CMK (cell line): ENCODE data around the gene SALL4.
"Not testable (repeated sequence)": the region's sequence is repeated elsewhere in the genome, so short reads cannot be mapped to it uniquely, and the experiment has no call there.

Experiments
- DNase-seq: peaks from one replicate; pipeline ENCODE4 v3.0.0-alpha.2; 2010; ENCODE audit warnings: low read depth

SALL4 gene

DNA sequence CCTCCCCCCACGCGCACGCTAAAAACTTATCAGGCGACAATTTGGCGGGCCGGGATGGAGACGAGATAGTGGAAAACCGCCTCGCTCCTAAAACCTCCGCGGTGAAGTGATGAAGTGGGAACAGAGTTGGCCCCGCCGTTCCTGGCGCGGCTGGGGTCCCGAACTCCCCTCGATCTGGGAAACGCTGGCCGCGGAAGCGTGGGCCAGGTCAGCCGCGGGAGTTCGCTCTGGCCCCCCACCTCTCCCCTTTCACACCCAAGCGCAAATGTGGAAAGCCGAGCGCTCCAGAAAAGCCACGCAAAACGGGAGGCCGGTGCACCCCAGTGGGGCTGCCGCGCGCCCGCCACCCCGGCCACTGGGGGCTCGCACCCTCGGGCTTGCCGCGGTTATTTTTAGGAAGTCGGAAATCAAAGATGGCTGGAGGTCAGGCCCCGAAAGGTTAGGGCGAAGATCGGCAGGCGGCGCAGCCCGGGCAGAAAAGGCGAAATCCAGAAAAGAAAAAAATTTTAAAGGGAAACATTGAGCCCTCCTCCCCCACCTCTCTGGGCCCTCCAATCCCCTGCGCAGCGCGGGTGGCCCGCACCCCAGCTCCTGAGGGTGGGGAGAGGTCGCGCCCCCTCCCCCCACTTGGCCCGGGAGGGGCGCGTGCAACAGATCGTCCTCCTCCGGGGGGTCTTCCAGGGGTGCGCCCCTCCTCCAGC, 1.0 kb downstream of the SALL4 start:
- no peak for DNase-seq

DNA sequence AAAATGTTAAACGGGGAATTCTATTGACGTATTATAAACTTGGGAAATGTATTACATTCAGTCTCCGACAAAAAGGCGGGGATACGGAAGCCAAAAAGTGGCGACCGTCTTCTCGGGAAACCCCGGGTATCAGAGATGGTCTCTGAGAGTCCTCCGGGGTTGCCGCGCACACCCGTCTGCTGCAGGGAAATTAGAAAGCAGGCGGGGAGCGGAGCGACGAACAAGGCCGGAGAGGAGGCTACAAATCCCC, 1.5 kb downstream of the SALL4 start:
- DNase-seq = no peak

DNA sequence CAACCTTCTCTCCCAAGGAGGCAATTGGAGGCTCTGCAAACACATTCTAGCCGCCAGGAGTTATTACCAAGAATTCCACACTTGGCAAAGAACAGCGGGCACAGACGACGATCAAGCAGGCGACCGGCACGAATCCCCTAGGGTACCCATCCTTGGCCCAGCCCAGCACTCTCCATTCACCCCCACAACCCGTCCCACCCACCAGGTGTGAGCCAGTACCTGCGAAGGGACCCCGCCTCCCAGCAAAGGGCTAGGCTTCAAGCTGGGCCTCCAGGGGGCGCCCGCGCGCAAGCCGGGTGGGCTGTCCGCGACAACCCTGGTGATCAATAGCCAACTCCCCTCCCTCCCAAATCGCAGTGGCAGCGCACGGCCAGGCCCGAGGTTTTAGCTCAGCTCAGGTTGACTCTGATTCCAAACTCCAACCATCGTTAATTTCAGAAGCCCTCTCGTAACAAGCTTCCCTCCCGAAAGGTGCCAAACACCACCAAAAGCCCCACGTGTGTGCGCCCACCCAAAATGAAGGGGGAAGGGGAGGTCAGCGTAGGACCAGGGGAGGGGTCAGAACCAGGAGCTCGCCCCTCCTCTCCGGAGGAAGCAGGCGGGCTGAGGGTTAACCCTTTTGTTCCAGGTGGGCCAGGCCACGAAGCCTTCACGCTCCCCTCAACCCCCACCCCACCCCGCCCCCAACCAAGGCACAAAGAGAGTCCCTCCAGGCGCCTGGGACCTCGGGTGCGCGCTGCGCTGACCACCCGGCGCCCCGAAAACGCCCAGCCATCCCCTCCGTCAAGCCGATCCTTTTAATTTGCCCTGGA, 2.1 kb downstream of the SALL4 start:
- DNase-seq = no peak

DNA sequence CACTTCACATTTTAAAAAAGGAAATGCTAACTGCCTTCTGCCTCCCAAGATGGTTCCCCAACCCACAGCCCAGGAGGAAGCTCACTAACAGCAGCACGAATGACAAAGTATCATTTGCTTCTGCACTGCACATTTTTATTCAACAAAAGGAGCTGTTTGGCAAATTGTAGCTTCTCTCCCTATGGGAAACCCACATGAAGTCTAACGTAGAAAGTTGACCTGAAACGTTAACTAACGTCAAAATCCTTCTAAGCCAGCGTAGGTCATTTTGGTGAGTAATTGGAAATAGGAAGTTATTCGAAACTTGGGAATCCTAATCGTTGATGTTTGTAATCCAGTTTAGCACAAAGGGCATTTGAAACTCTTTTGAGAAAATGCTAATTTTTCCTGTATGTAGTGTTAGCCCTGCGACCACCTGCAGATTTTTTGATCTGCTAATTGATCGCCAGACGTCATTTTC, 2.9 kb downstream of the SALL4 start:
- DNase-seq = no peak

DNA sequence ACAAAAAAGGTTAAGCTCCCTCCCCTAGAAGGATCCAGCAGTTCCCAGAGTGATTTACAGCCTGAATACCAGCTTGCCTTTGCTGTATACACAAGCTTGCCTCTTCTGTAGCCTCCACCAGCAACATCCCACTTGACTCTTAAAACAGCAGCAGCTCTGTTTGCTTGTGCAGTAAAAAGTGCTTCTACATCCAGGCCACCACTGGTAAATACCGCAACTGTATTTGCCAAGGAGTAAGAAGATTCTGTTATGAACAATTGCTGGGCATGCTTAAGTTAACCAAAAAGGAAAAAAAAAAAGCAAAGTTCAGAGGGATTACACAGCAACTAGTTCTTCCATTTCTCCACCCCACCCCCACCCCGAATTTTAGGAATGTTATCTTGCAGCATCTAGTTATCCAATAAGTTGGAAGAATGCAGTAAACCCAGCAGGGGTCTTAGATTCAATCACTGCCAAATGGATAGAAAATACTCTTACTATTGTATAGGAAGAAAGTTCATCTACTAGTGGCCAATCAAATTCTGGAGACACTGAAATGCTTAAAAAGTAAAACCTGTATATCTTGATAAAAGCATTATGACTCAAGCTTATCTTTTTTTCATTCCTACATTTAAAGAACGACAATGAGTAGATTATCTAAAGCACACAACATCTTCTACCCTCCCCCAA, 4.8 kb downstream of the SALL4 start:
- DNase-seq = no peak

DNA sequence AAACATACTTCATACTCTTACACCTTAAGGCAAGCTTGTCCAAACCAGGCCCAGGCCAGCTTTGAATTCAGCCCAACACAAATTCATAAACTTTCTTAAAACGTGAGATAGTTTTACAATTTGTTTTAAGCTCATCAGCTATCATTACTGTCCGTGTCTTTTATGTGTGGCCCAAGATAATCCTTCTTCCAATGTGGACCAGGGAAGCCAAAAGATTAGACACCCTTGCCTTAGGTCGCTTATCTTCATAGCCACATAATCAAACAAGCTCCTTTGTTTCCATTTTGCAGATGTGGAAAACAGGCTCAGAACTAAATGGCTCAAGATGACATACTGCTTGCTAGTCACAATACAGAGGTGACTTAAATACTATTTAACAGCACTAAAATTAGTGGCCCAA, 6.0 kb downstream of the SALL4 start:
- DNase-seq = no peak

DNA sequence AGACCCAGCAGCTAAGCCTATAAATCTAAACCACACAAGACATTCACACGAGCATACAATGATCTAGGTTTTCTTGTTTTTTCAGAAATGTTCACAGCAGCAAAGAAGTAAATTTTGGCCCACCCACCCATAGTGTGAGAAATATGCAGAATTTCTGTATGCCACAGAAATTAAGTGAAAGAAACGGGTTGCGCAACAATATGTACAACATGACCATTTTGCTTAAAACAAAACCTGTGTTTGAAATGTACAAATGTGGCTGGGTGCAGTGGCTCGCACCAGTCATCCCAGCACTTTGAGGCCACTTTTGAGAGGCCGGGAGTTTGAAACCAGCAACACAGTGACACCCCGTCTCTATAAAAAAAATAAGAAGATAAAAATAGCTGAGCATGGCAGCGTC, 9.4 kb downstream of the SALL4 start:
- no peak for DNase-seq

DNA sequence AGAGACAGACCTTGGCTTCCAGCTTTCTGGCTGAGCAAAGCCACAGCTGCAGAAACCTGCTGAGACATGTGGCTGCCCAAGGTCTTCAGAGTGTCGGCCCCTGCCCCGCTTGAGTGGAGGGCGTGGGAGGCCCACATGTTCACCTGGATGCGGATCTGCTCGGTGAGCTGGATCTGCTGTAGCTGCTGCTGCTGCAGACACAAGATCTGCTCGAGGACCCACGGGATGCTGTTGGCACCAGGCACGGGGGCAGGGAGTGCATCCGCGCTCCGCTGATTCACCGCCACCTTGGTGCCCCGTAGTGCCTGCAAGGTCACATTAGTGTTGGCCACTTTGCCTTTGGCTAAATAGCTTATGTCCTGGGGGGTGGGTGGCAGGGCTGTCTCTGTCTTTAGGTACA, 10.7 kb downstream of the SALL4 start:
- no peak for DNase-seq

DNA sequence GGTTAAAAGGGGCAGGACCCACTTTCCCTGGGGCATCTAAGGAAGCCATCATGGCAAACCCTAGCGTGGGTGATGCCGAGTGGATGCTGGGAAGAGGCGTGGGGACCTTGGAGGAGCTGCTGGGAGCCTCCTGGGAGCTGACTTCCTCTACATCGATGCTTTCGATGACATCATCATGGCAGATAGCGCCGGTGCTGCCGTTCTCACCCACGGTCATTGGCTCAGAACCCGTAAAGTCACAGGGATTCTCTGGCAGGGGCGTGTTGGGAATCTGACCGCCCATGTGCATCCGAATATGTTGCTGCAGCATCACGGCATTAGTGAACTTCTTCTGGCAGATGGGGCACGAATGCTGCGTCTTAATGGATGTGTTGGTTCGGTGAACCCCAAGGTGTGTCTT, 12.1 kb downstream of the SALL4 start:
- no peak for DNase-seq

DNA sequence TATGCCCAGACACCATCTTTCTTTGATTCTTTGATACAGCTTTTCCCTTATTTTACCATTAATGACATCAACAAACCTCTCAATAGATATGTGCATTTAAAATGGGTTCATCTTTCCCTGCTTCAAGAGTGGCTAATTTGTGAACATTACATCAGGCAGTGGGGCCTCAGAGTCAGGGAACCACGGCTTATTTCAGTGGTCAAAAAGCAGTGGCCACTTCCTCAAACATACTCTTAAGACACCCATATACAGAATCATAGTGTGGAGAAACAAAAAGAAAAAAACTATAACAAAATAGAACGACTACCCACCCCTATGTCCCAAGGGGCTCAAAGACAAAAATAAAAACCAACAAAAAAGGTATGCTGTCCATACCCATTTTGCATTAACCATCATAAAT, 12.9 kb downstream of the SALL4 start:
- no peak for DNase-seq

DNA sequence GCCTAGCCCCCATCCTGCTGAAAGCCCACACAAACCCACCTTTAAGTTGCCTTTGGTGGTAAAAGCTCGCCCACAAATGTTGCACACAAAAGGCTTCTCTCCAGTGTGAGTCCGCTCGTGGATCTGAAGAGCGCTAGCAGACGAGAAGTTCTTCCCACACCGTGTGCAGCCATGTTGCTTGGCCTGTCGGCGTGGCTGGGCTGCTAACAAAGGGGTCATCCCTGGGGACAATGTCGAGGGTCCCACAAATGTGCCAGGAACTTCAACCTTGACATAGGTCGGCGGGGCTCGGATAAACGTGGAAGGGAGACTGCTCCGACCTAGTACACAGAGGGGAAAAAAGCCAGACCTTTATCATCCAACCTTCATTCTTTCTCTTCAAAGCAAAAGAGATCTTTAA, 13.5 kb downstream of the SALL4 start:
- DNase-seq = no peak

DNA sequence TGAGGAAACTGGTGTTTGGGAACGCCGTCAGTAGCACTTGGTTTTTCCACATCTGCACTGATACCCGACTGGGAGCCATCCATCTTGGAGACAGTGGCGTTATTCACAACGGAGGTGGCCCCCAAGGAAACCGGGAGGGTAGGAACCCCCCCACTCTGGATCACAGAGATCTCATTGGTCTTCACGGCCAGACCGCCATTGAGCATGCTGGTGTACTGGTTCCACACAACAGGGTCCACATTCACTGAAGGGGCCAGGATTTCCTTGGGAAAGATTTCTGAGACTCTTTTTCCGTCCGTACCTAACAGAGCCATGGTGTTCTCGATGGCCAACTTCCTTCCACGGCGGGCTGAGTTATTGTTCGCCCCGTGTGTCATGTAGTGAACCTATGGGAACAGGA, 18.0 kb downstream of the SALL4 start:
- no peak for DNase-seq

DNA sequence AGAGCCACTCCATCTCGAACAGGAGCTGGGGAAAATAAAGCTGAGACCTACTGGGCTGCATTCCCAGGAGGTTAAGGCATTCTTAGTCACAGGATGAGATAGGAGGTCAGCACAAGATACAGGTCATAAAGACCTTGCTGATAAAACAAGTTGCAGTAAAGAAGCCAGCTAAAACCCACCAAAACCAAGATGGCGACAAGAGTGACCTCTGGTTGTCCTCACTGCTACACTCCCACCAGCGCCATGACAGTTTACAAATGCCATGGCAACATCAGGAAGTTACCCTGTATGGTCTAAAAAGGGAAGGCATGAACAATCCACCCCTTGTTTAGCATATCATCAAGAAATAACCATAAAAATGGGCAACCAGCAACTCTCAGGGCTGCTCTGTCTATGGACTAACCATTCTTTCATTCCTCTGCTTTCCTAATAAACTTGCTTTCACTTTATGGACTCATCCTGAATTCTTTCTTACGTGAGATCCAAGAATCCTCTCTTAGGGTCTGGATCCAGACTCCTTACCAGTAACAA, 24.0 kb downstream of the SALL4 start:
- not testable (repeated sequence) for DNase-seq

DNA sequence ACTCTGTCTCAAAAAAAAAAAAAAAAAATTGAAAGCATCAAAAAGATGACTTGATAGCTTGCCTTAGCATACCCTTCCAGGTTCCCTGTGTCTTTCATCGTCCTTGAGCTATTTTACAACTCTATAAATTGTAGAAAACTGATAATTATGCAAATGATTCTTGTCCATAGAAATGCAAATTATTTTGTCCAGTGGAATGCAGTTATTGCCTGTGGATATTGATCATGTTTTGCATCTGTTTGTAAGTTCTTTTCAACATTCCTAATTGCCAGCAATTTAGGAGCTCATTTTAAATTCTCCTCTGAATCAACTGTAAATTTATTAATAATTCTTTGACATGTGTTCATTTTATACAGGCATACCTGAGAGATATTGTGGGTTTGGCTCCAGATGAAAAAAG, 27.1 kb downstream of the SALL4 start:
- DNase-seq = no peak

DNA sequence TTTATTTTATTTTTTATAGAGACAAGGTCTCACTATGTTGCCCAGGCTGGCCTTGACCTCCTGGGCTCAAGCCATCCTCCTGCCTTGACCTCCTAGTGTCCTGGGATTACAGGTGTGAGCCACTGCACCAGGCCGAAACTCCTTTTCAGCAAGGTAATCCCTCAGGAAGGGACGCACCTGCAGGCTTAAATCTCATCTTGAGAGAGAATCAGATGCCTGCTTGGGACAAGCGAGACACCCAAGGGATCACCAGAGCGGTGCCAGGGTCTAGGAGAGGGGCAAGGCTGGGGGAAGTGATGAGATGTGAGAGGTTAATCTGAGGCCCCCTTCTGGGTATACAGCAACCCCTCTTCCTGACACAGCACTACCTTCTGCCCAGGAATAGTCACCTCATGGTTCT, 30.1 kb downstream of the SALL4 start:
- DNase-seq = no peak

DNA sequence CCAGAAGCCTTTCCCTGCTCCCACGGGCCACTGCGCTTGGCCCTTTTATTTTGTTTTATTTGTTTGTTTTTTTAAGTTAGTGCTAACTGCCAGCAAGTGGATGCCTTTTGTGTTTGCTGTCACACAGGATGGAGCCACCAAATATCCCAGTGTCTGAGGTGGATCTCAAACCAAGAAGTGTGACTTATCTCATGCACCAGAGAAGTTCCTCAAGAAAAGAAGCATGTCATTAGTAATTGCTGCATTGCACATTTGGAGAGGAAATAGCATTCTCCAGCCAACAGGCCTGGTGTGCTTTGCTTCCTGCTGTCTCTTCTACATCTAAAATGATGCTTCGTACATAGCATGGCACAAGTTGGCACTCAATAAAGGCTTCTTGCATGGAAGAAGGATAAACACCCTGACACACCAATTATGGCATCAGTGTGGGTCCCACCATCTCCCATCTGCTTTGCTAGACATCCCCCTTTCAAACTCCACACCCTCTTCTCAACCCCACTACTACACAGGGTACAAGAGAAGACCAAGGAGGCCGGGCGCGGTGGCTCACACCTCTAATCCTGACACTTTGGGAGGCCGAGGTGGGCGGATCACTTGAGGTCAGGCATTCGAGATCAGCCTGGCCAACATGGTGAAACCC, 32.2 kb downstream of the SALL4 start:
- DNase-seq = no peak

DNA sequence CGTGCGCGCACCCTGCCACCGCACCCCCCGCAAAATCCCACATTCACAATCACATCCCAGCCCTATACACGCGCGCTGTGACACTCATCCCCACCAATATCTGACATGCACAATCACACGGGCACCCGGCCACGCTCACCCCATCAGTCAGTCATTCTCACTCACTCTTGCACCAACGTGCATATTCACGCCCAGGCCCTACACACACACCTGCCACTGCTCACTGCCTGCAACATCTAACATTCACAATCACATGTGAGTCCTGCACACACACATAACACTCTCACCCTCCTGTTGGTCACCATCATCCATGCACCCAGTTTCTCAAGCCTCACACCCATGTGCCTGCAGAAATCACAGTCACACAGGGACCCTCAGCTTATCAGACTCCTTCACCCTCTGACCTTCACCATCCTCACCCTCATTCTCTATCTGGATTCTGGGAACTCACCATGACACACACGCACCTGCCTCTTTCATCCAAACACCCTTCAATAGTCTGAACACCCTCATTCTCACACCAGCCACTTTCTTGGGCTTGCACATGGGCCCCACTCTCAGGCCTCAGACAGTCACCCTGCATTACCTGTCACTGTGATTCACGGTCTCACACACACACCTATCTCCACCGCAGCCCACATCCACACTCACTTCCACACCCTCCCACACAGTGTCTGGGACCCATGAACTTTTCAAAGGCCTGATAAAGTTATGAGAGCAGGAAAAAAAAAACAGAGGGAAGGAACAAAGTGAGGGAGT, 33.4 kb downstream of the SALL4 start:
- no peak for DNase-seq

DNA sequence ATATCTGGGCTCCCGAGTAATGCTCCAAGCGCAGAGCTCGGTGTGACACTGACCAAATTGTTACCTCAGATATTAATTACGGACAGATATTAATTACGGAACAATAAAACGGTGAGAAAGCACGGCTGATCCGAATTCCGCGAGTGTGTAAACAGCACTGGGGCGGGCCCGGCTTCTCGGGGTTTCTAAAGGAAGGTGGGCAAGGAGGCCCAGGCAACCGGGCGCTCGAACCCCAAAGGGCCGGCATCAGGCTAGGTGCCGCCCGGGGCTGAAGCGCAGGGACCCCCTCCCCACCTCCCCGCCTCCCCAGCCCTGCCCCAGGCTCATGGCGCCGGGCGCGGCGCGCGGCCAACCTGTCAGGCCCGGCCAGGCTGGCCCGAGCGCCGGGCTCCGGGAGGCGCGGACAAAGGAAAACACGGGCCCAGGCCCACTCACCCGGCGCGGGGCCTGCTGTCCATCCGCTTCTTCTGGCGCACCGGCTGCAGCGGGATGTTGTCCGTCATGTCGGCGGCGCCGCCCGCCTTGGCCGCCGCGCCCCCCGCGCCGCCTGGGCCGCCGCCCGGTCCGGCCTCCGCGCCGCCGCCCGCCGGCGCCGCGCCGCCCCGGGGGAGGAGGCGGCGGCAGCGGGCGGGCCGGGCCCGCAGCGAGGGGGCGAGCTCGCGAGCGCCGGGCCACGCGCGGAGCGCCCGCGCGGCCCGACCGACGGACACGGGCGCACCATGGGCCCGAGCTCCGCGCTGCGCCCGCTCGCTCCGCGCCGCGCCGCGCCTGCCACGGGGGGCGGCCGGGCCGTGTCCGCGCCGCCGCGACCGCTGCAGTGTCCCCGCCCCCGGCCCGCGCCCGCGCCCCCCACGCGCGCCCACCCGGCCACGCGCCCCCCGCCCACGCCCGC, 34.2 kb downstream of the SALL4 start, which contains the start of gene ATP9A:
ATP9A (minus strand) TSS at position 524 of the 892 bp plus-strand sequence; CDS start at position 503, 21 bp downstream.
- DNase-seq = no peak

DNA sequence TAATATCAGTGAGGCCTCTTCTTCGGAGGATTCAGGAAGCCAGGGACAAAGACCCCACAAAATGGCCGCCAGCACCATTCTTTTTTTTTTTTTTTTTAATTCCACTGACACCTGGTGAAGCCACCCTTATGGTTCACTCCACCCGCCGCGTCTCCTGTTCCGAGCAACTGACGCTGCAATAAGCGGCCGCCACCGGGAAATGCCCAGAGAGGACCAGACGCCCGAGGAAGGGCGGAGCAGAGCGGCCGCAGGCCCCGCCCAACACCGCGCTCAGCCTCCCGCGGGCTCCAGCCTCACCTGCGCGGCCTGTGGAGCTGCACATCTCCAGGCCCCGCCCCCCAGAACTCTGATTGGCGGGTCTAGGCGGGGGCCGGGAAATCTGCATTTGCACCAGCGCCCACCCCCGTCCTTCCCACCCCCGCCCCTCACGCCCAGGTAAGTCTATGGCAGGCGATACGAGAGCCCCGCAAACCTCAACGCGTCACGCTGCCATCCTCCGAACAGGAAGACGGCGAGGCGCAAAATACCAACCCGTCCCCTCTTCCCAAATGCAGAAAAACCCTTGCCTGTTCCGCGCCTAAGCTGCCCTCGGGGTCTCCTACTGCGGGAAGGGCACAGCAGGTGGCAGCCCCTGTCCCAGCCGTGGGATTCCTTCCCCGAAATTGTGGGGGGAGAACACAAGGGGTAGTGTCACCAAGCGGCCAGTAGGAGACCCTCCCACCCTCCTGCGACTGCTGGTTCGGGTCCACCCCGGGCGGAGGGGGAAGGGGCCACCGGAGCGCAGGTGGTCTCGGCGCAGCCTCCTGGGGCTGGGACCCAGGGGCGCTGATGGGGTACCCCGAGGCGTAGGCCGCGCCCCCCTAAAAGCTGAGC, 35.1 kb downstream of the SALL4 start:
- no peak for DNase-seq

DNA sequence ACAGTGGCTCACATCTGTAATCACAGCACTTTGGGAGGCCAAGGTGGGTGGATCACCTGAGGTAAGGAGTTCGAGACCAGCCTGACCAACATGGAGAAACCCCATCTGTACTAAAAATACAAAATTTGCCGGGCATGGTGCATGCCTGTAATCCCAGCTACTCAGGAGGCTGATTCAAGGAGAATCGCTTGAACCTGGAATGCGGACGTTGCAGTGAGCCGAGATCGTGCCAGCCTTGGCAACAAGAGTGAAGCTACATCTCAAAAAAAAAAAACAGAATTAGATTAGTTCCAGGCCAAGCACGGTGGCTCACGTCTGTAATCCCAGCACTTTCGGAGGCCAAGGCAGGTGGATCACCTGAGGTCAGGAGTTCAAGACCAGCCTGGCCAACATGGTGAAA, 36.9 kb downstream of the SALL4 start:
- not testable (repeated sequence) for DNase-seq
